Stomach (tissue), 9 donors: ENCODE measurements around the gene PNPLA2. TPM values are rescaled to one million over a fixed set of nuclear protein-coding genes. Genes with fewer than 3 reads are reported as not detected.

Experiments
- DNase-seq, 2 donors: peaks; one replicate each; pipeline versions ENCODE4 v3.0.0 to v3.0.0-alpha.2; 2013 to 2019
- H3K27ac ChIP-seq, 5 donors: fragments of 200-600 bp in 4 of 5; sonication (generic) in 4 of 5; one replicate each; pipeline ENCODE4 v1.5.1; 2013 to 2019; ENCODE audit warnings: mild to moderate bottlenecking in 1 of 5, moderate library complexity in 1 of 5
- H3K27me3 ChIP-seq, 3 donors: fragments of 200-600 bp; sonication (generic); one replicate each; pipeline ENCODE4 v1.5.1; 2017 to 2019; ENCODE audit warnings: mixed run types in 1 of 3
- H3K36me3 ChIP-seq, 4 donors: fragments of 200-600 bp; sonication (generic); 1 replicate in 3 of 4; 2 replicates in 1 of 4; pipeline ENCODE4 v1.5.1; 2016 to 2019
- H3K4me1 ChIP-seq, 4 donors: fragments of 200-600 bp; sonication (generic); one replicate each; pipeline ENCODE4 v1.5.1; 2016 to 2019
- H3K4me3 ChIP-seq, 4 donors: fragments of 200-600 bp; sonication (generic) in 3 of 4; one replicate each; pipeline ENCODE4 v1.5.1; 2016 to 2019; ENCODE audit warnings: mild to moderate bottlenecking in 1 of 4
- H3K9me3 ChIP-seq, 4 donors: fragments of 200-600 bp; sonication (generic); one replicate each; pipeline ENCODE4 v1.5.1; 2016 to 2019
- EP300 ChIP-seq: sonication (generic); formaldehyde crosslinking; IDR thresholded peaks from one replicate; pipeline ENCODE4 v1.6.1; 2017; ENCODE audit warnings: antibody characterized with exemption
- POLR2A ChIP-seq, 4 donors: fragments of 450-650 bp; IDR thresholded peaks; one replicate each; pipeline ENCODE4 v1.6.1; 2016; ENCODE audit warnings: antibody characterized with exemption in 4 of 4, control low read depth in 2 of 4, mild to moderate bottlenecking in 1 of 4, moderate library complexity in 1 of 4
- POLR2AphosphoS5 ChIP-seq, 3 donors: sonication (generic); formaldehyde crosslinking; IDR thresholded peaks; one replicate each; pipeline ENCODE4 v1.6.1; 2016; ENCODE audit warnings: antibody characterized with exemption in 3 of 3
- WGBS, 5 donors: extraction: QIAGEN DNeasy Blood & Tissue Kit in 3 of 5; methylation state at CpG; one replicate each; pipeline versions ENCODE4 v1.1.5 to v1.1.7; 2013 to 2018; 5-methylcytosine and 5-hydroxymethylcytosine counted together
- intact Hi-C: fragments of 100-400 bp; cut with DNase I; formaldehyde crosslinking; loops from one replicate; pipeline ENCODE4 v1.15.1; 2023; ENCODE audit warnings: low total_unique reads
- polyA plus RNA-seq, 3 donors: library from polyadenylated mRNA; stranded (reverse); fragments of 200-250 nt; gene quantifications; one replicate each; pipeline ENCODE4 v1.2.3, GENCODE V29; 2013
- total RNA-seq, 5 donors: library from RNA; depleted of rRNA; stranded (reverse); fragments of >200 nt; gene quantifications; one replicate each; pipeline versions ENCODE4 v1.1.0 to v1.2.3, GENCODE V29; 2014 to 2016
- TF ChIP-seq, protein P1 (sequence below), 7 experiments: fragments of 450-650 bp in 4 of 7; fragments of 200-600 bp in 3 of 7; sonication (generic) in 3 of 7; IDR thresholded peaks; one replicate each; pipeline ENCODE4 v1.5.1; 2016 to 2019; ENCODE audit warnings: antibody characterized with exemption in 7 of 7, control low read depth in 2 of 7, mild to moderate bottlenecking in 1 of 7
- donor health status: healthy with polysubstance abuse.
- donor health status: Bipolar disorder and iron deficiency.
- donor health status: healthy.

PNPLA2 gene
- total and polyA plus RNA-seq, 8 donors, result 33.4 to 385 (median 82.9) TPM

DNA sequence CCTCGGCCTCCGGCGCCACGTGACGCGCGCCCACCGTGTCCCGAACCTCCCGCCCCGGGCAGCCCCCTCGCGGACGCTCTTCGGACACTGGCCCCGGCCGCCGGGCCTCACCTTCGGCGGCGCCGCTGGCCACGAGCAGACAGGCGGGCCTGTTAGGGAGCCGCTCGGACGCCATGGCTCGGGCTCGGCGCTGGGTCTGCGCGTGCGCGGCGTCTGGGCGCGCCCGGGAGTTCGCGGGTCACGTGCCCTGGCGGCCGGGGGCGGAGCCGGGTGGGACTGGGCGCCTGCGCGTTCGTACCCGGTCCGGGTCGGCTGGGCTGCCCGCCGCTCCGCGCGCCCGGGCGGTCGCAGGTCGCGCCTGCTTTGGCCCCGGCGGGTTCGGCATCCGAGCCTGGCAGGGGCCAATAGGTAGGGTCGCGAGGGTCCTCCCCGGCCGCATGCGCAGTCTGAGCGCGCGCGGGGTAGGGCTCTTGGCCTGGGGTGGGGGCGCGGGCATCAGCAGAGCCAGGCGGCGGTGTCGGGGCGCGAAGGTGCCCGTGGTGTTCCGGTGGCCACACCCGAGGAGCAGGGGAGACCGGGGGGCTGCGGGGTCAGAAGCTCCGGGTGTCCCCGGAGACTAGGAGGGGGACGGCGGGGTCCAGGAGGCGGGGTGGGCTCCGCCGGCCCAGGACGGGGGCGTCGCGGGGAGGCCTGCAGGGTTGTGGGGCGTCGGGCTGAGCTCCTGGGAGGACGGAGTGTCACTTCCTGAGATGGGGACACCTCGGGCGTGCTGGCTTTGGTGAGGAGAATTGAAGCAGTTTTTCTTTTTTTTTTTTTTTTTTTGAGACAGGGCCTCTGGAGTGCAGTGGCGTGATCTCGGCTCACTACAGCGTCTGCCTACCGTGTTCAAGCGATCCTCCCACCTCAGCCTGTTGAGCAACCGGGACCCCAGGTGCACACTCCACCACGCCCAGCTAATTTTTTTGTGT lies 41.1 kb upstream of the PNPLA2 start, which contains the start of gene GATD1:
Gene GATD1 (minus strand): TSS at position 200 of the 968 bp plus-strand sequence. CDS start 25 bp downstream, at position 175.
- Histone ChIP-seq H3K36me3 (peaks cover 10 to 37% (median 19%) of the 10 kb centered on the region in 4 donors), H3K9me3 (no peaks in the 10 kb centered on the region), H3K27me3 (no peaks in the 10 kb centered on the region), H3K4me3 (peak within 1 kb of the TSS; percentile 96 to 97 (median 97)), H3K27ac (peak within 1 kb of the TSS; percentile 81 to 93 (median 86)), H3K4me1 (peaks cover 30 to 73% (median 56%) of the 10 kb centered on the region in 4 donors)
- peak; percentile 95 to 98 for DNase-seq
- peak in 2 of 3 donors; percentile 34 to 81 for TF ChIP-seq POLR2AphosphoS5 (IDR thresholded peaks at IDR 0.05)
- TF ChIP-seq, protein P1, sequence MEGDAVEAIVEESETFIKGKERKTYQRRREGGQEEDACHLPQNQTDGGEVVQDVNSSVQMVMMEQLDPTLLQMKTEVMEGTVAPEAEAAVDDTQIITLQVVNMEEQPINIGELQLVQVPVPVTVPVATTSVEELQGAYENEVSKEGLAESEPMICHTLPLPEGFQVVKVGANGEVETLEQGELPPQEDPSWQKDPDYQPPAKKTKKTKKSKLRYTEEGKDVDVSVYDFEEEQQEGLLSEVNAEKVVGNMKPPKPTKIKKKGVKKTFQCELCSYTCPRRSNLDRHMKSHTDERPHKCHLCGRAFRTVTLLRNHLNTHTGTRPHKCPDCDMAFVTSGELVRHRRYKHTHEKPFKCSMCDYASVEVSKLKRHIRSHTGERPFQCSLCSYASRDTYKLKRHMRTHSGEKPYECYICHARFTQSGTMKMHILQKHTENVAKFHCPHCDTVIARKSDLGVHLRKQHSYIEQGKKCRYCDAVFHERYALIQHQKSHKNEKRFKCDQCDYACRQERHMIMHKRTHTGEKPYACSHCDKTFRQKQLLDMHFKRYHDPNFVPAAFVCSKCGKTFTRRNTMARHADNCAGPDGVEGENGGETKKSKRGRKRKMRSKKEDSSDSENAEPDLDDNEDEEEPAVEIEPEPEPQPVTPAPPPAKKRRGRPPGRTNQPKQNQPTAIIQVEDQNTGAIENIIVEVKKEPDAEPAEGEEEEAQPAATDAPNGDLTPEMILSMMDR (IDR thresholded peaks at IDR 0.05), result no peak
- intact Hi-C loops, result no loop called here
- 1 to 2% (median 1%) methylated on average over 38 to 109 of the region's 110 CpGs for WGBS, 5 donors

DNA sequence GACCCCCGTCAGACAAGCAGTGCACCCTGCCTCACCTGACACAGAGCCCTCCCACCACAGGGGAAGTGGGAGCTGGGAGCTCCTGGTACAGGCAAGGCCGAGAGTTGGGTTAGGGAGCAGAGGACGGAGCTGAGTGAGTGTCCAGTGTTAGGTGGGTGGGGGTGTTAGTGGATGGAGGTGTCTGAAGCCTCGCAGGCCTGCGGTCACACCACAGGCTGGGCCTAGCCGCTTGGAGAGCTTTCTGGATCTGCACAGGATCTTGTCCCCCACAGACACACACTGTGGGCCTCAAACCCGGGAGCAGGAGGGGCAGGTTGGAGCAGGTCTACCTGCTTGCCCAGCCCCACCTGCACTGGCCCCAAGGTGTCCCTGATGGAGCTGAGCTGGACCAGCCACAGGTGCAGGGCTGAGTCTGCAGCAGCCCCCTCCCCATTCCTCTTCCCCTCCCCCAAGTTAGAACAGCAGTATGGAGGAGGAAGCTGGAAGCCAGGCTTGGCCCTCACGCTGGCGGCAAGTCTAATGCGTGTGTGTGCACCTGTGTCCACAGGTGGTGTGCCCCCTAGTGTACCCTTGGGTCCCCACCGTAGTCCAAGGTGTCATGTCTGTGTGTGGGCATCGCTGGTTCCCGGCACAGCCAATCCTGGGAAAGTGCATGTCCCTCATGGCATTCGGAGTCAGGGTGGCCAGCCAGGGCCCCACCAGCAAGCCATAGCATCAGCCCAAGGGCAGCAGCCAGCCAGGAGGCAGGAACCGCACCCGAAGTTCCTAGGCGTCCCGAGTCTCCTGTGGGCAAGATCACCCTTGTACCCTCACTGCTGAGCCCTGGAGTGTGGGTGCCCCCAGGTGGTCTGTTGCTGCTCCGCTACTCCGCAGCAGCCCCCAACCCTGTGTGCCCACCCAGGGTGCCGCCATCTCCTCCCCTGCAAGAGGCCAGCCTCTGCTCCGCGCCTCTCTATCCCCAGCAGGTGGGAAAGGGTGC lies 39.4 kb upstream of the PNPLA2 start:
- Histone ChIP-seq H3K4me1 (peaks cover 44 to 73% (median 65%) of the 10 kb centered on the region in 4 donors), H3K4me3 (no peak overlapping the region), H3K27ac (no peak overlapping the region), H3K27me3 (no peaks in the 10 kb centered on the region), H3K9me3 (no peaks in the 10 kb centered on the region), H3K36me3 (peaks cover 0 to 27% (median 3%) of the 10 kb centered on the region in 4 donors)
- WGBS, 5 donors, result 87 to 95% (median 93%) methylated on average over 15 to 23 of the region's 23 CpGs
- no peak for DNase-seq
- TF ChIP-seq POLR2AphosphoS5 (IDR thresholded peaks at IDR 0.05) (no peak), EP300 (no peak), POLR2A (IDR thresholded peaks at IDR 0.05) (no peak)
- TF ChIP-seq, protein P1 (IDR thresholded peaks at IDR 0.05), result no peak
- intact Hi-C loops, result no loop called here

DNA sequence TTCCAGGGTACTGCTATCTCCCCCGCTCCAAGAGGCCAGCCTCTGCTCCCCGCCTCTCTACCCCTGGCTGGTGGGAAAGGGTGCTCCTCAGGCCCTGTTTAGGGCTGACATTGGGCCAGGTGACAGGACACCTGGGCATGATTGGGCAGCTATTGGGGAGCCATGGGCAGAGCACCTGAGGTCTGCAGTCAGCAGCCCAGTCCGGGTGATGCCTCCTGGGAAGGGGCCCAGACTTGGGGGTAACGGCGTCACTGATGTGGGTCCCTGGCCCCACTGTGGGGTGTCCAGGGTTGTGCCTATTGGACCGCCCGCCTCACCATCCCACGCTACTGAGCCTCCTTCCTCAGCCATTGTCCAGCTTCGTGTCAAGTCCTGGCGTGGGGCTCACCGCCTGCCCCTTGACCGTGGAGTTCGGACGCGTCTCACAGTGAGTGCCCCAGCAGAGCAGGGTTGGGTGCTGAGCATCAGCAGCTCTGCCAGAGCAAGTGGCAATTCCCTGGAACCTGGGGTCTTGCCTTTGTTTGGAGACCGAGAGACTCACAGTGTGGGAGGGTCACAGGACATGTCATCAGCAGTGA lies 38.7 kb upstream of the PNPLA2 start:
- Histone ChIP-seq H3K9me3 (no peaks in the 10 kb centered on the region), H3K4me1 (peaks cover 41 to 65% (median 59%) of the 10 kb centered on the region in 4 donors), H3K4me3 (no peak overlapping the region), H3K27me3 (no peaks in the 10 kb centered on the region), H3K36me3 (peaks cover 0 to 19% (median 0%) of the 10 kb centered on the region in 4 donors), H3K27ac (no peak overlapping the region)
- intact Hi-C loops, result no loop called here
- whole genome bisulfite sequencing, 5 donors, result 91 to 98% (median 94%) methylated on average over 5 to 16 of the region's 16 CpGs
- DNase-seq, result no peak
- TF ChIP-seq, protein P1 (IDR thresholded peaks at IDR 0.05), result no peak
- TF ChIP-seq EP300 (no peak), POLR2AphosphoS5 (IDR thresholded peaks at IDR 0.05) (no peak), POLR2A (IDR thresholded peaks at IDR 0.05) (no peak)
